ENCODE data around the gene ZFP36.

The ZFP36 gene

GRCh38 chr19:39384839-39385568 lies 21.6 kb upstream of the ZFP36 start:
- no peak for DNase-seq

GRCh38 chr19:39385629-39386411 lies 20.8 kb upstream of the ZFP36 start:
- DNase-seq: no peak

GRCh38 chr19:39386557-39386956 lies 20.1 kb upstream of the ZFP36 start:
- no peak for DNase-seq

GRCh38 chr19:39388657-39389056 lies 18.0 kb upstream of the ZFP36 start:
- no peak for DNase-seq

- DNase-seq: no peak
Observed at GRCh38 chr19:39389631-39390414, 16.8 kb upstream of the ZFP36 start.

GRCh38 chr19:39390451-39390750 lies 16.2 kb upstream of the ZFP36 start:
- DNase-seq: peak; percentile 89

GRCh38 chr19:39390751-39391437 lies 15.8 kb upstream of the ZFP36 start, which contains the start of the genes MED29 and PAF1:
TSS of gene MED29 (plus strand) at chr19:39391378. CDS start at chr19:39391423, 45 bp downstream.
TSS of gene PAF1 (minus strand) at chr19:39391106. CDS start at chr19:39390864, 242 bp downstream.
- DNase-seq: peak; percentile 99

- peak; percentile 94 for DNase-seq
Observed at GRCh38 chr19:39397360-39398296, 9.0 kb upstream of the ZFP36 start.

GRCh38 chr19:39398297-39398864 lies 8.3 kb upstream of the ZFP36 start:
- peak; percentile 74 for DNase-seq

GRCh38 chr19:39399668-39400050 lies 7.0 kb upstream of the ZFP36 start:
- DNase-seq: no peak

- DNase-seq: no peak
Observed at GRCh38 chr19:39400061-39400460, 6.6 kb upstream of the ZFP36 start.

- no peak for DNase-seq
Observed at GRCh38 chr19:39401070-39401548, 5.5 kb upstream of the ZFP36 start.

GRCh38 chr19:39401549-39402345 lies 4.9 kb upstream of the ZFP36 start:
- peak; percentile 93 for DNase-seq

GRCh38 chr19:39402346-39403300 lies 4.0 kb upstream of the ZFP36 start:
- DNase-seq: peak; percentile 96

GRCh38 chr19:39403331-39404312 lies 3.0 kb upstream of the ZFP36 start:
- DNase-seq: peak; percentile 99

GRCh38 chr19:39405261-39405957 lies 1.2 kb upstream of the ZFP36 start:
- DNase-seq: peak; percentile 51
